GM23248 (cell line): ENCODE measurements around the gene ATP5ME.

ENCODE experiments used
- EZH2 ChIP-seq: fragments of 200-600 bp; sonication (generic); IDR thresholded peaks from 2 replicates; pipeline ENCODE4 v1.6.1; 2018; ENCODE audit warnings: antibody characterized with exemption, mild to moderate bottlenecking; ENCODE audit not compliant: insufficient read depth, poor library complexity, severe bottlenecking
- EZH2phosphoT487 ChIP-seq: fragments of 200-600 bp; sonication (generic); IDR thresholded peaks from 2 replicates; pipeline ENCODE4 v1.6.1; 2018; ENCODE audit warnings: antibody characterized with exemption, moderate library complexity, mild to moderate bottlenecking, low read depth; ENCODE audit not compliant: insufficient read depth

- TF ChIP-seq EZH2phosphoT487 (no peak), EZH2 (no peak)
Observed at GRCh38 chr4:671769-672168, 2.3 kb downstream of the ATP5ME start.
